Fibroblast of lung (primary cell): Measurements from ENCODE around the gene ROBO1. TPM values are rescaled to one million over a fixed set of nuclear protein-coding genes. Genes with fewer than 3 reads are reported as not detected.

Experiments
- DNase-seq, 2 donors: peaks; one replicate each; pipeline versions ENCODE4 v3.0.0 to v3.0.0-alpha.2; 2010; ENCODE audit warnings: low read depth in 2 of 2
- H2AFZ ChIP-seq: 2 replicates; pipeline ENCODE4 v1.5.1; 2012; ENCODE audit warnings: low read length, control low read depth, inconsistent platforms
- H3K27ac ChIP-seq: 2 replicates; pipeline ENCODE4 v1.5.1; 2011; ENCODE audit warnings: low read length, control low read depth; ENCODE audit not compliant: insufficient read depth
- H3K27me3 ChIP-seq: 2 replicates; pipeline ENCODE4 v1.5.1; 2011; ENCODE audit warnings: mild to moderate bottlenecking, low read length; ENCODE audit not compliant: control insufficient read depth, insufficient read depth
- H3K36me3 ChIP-seq: 2 replicates; pipeline ENCODE4 v1.5.1; 2011; ENCODE audit warnings: low read length; ENCODE audit not compliant: control insufficient read depth, insufficient read depth
- H3K4me1 ChIP-seq: 2 replicates; pipeline ENCODE4 v1.5.1; 2011; ENCODE audit warnings: low read length; ENCODE audit not compliant: control insufficient read depth, insufficient read depth; ENCODE audit errors: extremely low read depth
- H3K4me2 ChIP-seq: 2 replicates; pipeline ENCODE4 v1.5.1; 2011; ENCODE audit warnings: low read length, control low read depth; ENCODE audit not compliant: insufficient read depth; ENCODE audit errors: extremely low read depth
- H3K4me3 ChIP-seq, 4 experiments: fragments of 200-600 bp in 1 of 4; sonication (generic) in 1 of 4; replicated peaks in 1 of 4; 2 replicates each; pipeline ENCODE4 v1.5.1; 2011 to 2016; ENCODE audit warnings: low read length in 4 of 4, low read depth in 3 of 4, mild to moderate bottlenecking in 3 of 4, control low read depth in 2 of 4, inconsistent platforms in 1 of 4, mixed read lengths in 1 of 4; ENCODE audit not compliant: insufficient read depth in 1 of 4; ENCODE audit errors: control extremely low read depth in 1 of 4
- H3K79me2 ChIP-seq: 2 replicates; pipeline ENCODE4 v1.5.1; 2012; ENCODE audit warnings: mild to moderate bottlenecking, low read length, inconsistent platforms; ENCODE audit not compliant: control insufficient read depth, insufficient read depth
- H3K9ac ChIP-seq: 2 replicates; pipeline ENCODE4 v1.5.1; 2011; ENCODE audit warnings: mild to moderate bottlenecking, low read length, control low read depth; ENCODE audit not compliant: insufficient read depth
- H3K9me3 ChIP-seq: 2 replicates; pipeline ENCODE4 v1.5.1; 2012; ENCODE audit warnings: low read depth, low read length; ENCODE audit not compliant: control insufficient read depth, insufficient read depth
- H4K20me1 ChIP-seq: 2 replicates; pipeline ENCODE4 v1.5.1; 2011; ENCODE audit warnings: low read length; ENCODE audit not compliant: control insufficient read depth, insufficient read depth; ENCODE audit errors: extremely low read depth
- EZH2 ChIP-seq: IDR thresholded peaks from 2 replicates; pipeline ENCODE4 v1.5.1; 2012; ENCODE audit warnings: low read length, control low read depth, mild to moderate bottlenecking; ENCODE audit errors: missing control alignments
- polyA plus RNA-seq, 2 donors: library from polyadenylated mRNA; depleted of rRNA in 1 of 2; stranded (reverse) in 1 of 2; unstranded in 1 of 2; fragments of >200 nt; gene quantifications; 2 replicates each; pipeline ENCODE4 v1.2.1, GENCODE V29; 2011 to 2012; ENCODE audit warnings: missing spikeins in 1 of 2
- total RNA-seq: library from RNA; depleted of rRNA; stranded (reverse); fragments of >200 nt; gene quantifications from 2 replicates; pipeline ENCODE4 v1.2.1, GENCODE V29; 2014
- TF ChIP-seq, protein P1 (sequence below), 2 donors: IDR thresholded peaks in 1 of 2; conservative IDR thresholded peaks in 1 of 2; 1 replicate in 1 of 2; 2 replicates in 1 of 2; pipeline ENCODE4 v1.5.1; 2011 to 2012; ENCODE audit warnings: low read length in 2 of 2, control low read depth in 1 of 2, inconsistent platforms in 1 of 2, low read depth in 1 of 2, mild to moderate bottlenecking in 1 of 2

The ROBO1 gene
- total and polyA plus RNA-seq, 2 donors (not counting 1 experiment from before 2014, with no cell fraction given): 53.8 to 104 TPM

DNA sequence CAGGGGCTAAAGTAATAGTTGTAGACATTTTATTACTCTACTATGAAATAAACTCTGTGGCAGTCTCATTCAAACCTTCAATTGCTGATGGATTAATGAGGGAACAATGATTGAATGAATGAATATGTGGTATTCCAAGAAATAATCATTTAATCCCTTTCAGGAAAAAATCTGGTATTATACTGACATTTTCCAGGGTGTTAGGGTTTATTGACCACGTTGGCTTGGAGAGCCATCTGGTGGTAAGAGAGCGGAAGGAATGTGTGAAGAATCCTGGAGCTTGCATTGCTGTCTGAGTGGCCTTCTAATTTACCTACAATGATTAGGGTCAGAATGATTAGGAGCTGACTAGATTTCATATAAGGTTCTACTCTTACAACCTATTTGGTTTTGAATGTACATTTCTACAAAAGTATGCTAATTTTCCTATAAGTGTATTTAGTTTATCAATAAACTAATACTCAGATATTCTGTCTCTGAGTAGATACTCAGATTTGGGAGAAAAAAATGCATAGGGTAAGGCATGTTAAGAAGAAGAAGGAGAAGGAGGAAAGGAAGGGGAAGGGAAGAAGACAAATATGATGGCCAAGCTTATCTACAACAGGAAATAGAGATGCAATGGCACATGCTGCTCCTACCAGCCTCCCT is 249.9 kb downstream of the ROBO1 start:
- no peaks in the 10 kb centered on the region for H4K20me1 ChIP-seq
- DNase-seq: peak; percentile 46 to 55
- no peak for TF ChIP-seq EZH2
- TF ChIP-seq, protein P1, sequence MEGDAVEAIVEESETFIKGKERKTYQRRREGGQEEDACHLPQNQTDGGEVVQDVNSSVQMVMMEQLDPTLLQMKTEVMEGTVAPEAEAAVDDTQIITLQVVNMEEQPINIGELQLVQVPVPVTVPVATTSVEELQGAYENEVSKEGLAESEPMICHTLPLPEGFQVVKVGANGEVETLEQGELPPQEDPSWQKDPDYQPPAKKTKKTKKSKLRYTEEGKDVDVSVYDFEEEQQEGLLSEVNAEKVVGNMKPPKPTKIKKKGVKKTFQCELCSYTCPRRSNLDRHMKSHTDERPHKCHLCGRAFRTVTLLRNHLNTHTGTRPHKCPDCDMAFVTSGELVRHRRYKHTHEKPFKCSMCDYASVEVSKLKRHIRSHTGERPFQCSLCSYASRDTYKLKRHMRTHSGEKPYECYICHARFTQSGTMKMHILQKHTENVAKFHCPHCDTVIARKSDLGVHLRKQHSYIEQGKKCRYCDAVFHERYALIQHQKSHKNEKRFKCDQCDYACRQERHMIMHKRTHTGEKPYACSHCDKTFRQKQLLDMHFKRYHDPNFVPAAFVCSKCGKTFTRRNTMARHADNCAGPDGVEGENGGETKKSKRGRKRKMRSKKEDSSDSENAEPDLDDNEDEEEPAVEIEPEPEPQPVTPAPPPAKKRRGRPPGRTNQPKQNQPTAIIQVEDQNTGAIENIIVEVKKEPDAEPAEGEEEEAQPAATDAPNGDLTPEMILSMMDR (conservative IDR thresholded peaks at IDR 0.05 in 1 of 2, IDR thresholded peaks at IDR 0.05 in 1 of 2; ENCODE audit: low read depth in 1 of 2, low read length in 2 of 2): peak; percentile 57 to 87
- no peaks in the 10 kb centered on the region for H3K27me3 ChIP-seq
- H2AFZ ChIP-seq: no peak overlapping the region
- H3K4me1 ChIP-seq: no peaks in the 10 kb centered on the region
- H3K9ac ChIP-seq: no peak overlapping the region
- H3K27ac ChIP-seq: no peak overlapping the region
- no peaks in the 10 kb centered on the region for H3K36me3 ChIP-seq
- H3K4me3 ChIP-seq: no peak overlapping the region
- H3K4me2 ChIP-seq: no peak overlapping the region
- H3K79me2 ChIP-seq: no peaks in the 10 kb centered on the region
- H3K9me3 ChIP-seq: no peaks in the 10 kb centered on the region

DNA sequence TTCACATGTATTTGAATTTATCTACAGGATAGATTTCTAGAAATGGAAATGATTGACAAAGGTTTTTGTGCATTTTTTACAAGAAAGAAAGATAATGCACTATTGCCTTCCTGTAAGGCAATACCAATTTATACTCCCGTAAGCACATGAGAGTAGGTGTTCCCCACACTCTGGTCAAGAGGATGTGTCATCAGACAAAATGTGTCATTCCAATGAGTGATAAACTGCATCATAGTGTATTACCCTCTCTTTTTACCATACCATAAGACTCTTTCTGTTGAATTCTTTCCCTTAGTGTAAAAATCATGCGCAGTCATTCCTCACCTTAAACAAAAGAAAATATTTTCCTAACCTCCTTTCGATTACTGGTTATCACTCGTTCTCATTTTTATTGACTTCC is 251.0 kb downstream of the ROBO1 start:
- Histone ChIP-seq H3K4me1 (no peaks in the 10 kb centered on the region), H3K79me2 (no peaks in the 10 kb centered on the region), H3K4me3 (no peak overlapping the region), H3K27me3 (no peaks in the 10 kb centered on the region), H3K4me2 (no peak overlapping the region), H3K9ac (no peak overlapping the region), H3K9me3 (no peaks in the 10 kb centered on the region), H2AFZ (no peak overlapping the region), H3K27ac (no peak overlapping the region), H4K20me1 (no peaks in the 10 kb centered on the region), H3K36me3 (no peaks in the 10 kb centered on the region)
- TF ChIP-seq EZH2: no peak
- TF ChIP-seq, protein P1 (conservative IDR thresholded peaks at IDR 0.05 in 1 of 2, IDR thresholded peaks at IDR 0.05 in 1 of 2; ENCODE audit: low read depth in 1 of 2, low read length in 2 of 2): no peak
- DNase-seq: peak in 1 of 2 donors; percentile 41

DNA sequence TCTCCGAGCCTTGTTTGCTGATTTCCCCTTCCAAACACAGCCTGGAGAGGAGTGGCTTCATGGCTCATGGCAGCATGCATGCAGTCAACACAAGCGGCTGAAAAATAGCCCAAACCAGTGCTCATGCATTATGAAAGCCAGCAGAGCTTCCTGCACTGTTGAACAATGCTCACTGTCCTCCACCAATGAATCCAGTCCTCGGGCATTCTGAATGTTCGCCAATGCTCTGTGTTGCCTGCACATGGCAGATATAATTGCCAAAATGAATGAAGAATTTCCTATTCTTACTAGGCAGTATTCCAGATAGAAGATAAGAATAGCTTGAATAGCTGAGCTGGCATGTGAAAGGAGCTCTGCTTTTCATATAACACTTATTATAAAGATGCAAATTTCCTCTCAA is 252.7 kb downstream of the ROBO1 start:
- Histone ChIP-seq H3K79me2 (no peaks in the 10 kb centered on the region), H3K4me2 (no peak overlapping the region), H3K9ac (no peak overlapping the region), H4K20me1 (no peaks in the 10 kb centered on the region), H3K4me1 (no peaks in the 10 kb centered on the region), H3K4me3 (no peak overlapping the region), H3K27me3 (no peaks in the 10 kb centered on the region), H3K36me3 (no peaks in the 10 kb centered on the region), H3K27ac (no peak overlapping the region), H3K9me3 (no peaks in the 10 kb centered on the region), H2AFZ (no peak overlapping the region)
- DNase-seq: peak; percentile 24 to 73
- no peak for TF ChIP-seq EZH2
- TF ChIP-seq, protein P1 (conservative IDR thresholded peaks at IDR 0.05 in 1 of 2, IDR thresholded peaks at IDR 0.05 in 1 of 2; ENCODE audit: low read depth in 1 of 2, low read length in 2 of 2): no peak
